Spleen (tissue), 11 donors: ENCODE measurements around the gene PPFIA2. TPM values are rescaled to one million over a fixed set of nuclear protein-coding genes. Genes with fewer than 3 reads are reported as not detected.

ENCODE experiments used
- DNase-seq: peaks from one replicate; pipeline ENCODE4 v3.0.0-alpha.2; 2020
- H3K27ac ChIP-seq, 8 donors: fragments of 200-600 bp; sonication (generic) in 7 of 8; 1 replicate in 4 of 8; 2 replicates in 4 of 8; pipeline versions ENCODE4 v1.5.0 to v1.8.0; 2016 to 2021; ENCODE audit warnings: inconsistent platforms in 4 of 8, mild to moderate bottlenecking in 4 of 8, moderate library complexity in 1 of 8
- H3K27me3 ChIP-seq, 7 donors: fragments of 200-600 bp; sonication (generic) in 6 of 7; replicated peaks in 1 of 7; 1 replicate in 4 of 7; 2 replicates in 3 of 7; pipeline versions ENCODE4 v1.5.0 to v1.8.0; 2016 to 2021; ENCODE audit warnings: inconsistent platforms in 3 of 7, mild to moderate bottlenecking in 1 of 7
- H3K36me3 ChIP-seq, 6 donors: fragments of 200-600 bp; sonication (generic) in 5 of 6; 1 replicate in 4 of 6; 2 replicates in 2 of 6; pipeline versions ENCODE4 v1.5.0 to v1.8.0; 2016 to 2021; ENCODE audit warnings: inconsistent platforms in 2 of 6
- H3K4me1 ChIP-seq, 6 donors: fragments of 200-600 bp; sonication (generic) in 5 of 6; 1 replicate in 3 of 6; 2 replicates in 3 of 6; pipeline versions ENCODE4 v1.5.0 to v1.8.0; 2016 to 2021; ENCODE audit warnings: inconsistent platforms in 3 of 6
- H3K4me3 ChIP-seq, 8 donors: fragments of 200-600 bp; sonication (generic) in 7 of 8; 1 replicate in 4 of 8; 2 replicates in 4 of 8; pipeline versions ENCODE4 v1.5.0 to v1.8.0; 2016 to 2021; ENCODE audit warnings: inconsistent platforms in 4 of 8, mild to moderate bottlenecking in 4 of 8, moderate library complexity in 2 of 8
- H3K9me3 ChIP-seq, 8 donors: fragments of 200-600 bp; sonication (generic) in 7 of 8; 1 replicate in 4 of 8; 2 replicates in 4 of 8; pipeline versions ENCODE4 v1.5.0 to v1.8.0; 2016 to 2021; ENCODE audit warnings: inconsistent platforms in 4 of 8
- CTCF ChIP-seq, 11 experiments: fragments of 200-600 bp in 7 of 11; fragments of 450-650 bp in 4 of 11; sonication (generic) in 4 of 11; IDR thresholded peaks in 8 of 11; conservative IDR thresholded peaks in 3 of 11; 1 replicate in 7 of 11; 2 replicates in 4 of 11; pipeline versions ENCODE4 v1.4.0 to v1.8.0; 2016 to 2021; ENCODE audit warnings: antibody characterized with exemption in 11 of 11, inconsistent platforms in 4 of 11, mild to moderate bottlenecking in 1 of 11
- POLR2A ChIP-seq, 3 donors: fragments of 450-650 bp; IDR thresholded peaks; one replicate each; pipeline ENCODE4 v1.5.1; 2017; ENCODE audit warnings: antibody characterized with exemption in 3 of 3, mild to moderate bottlenecking in 1 of 3
- POLR2AphosphoS5 ChIP-seq, 3 donors: sonication (generic); formaldehyde crosslinking; IDR thresholded peaks; one replicate each; pipeline ENCODE4 v1.5.1; 2017; ENCODE audit warnings: antibody characterized with exemption in 3 of 3
- WGBS, 5 donors: extraction: QIAGEN DNeasy Blood & Tissue Kit in 3 of 5; methylation state at CpG; one replicate each; pipeline versions ENCODE4 v1.1.5 to v1.1.7; 2013 to 2018; 5-methylcytosine and 5-hydroxymethylcytosine counted together
- intact Hi-C: fragments of 100-400 bp; cut with DNase I; formaldehyde crosslinking; loops from one replicate; pipeline ENCODE4 v1.15.0; 2023; ENCODE audit warnings: low total_unique reads
- polyA plus RNA-seq, 3 donors: library from polyadenylated mRNA; stranded (reverse); fragments of 200-250 nt; gene quantifications; one replicate each; pipeline ENCODE4 v1.2.1, GENCODE V29; 2013
- total RNA-seq, 7 donors: library from RNA; depleted of rRNA in 3 of 7; stranded (reverse); fragments of >200 nt in 3 of 7; fragmentation: NEBNext Ultra II Directional in 4 of 7; extraction: Animal tissue kit (Norgen Biotek cat#: 25700) in 4 of 7; gene quantifications; one replicate each; pipeline versions ENCODE4 v1.1.0 to v1.2.1, GENCODE V29; 2016 to 2021
- donor health status: healthy with polysubstance abuse.
- donor health status: DM: no; HTN: no; CAD: no; lungs with moderate emphysema.
- donor health status: DM: no; HTN: no; CAD: no.
- donor health status: Bipolar disorder and iron deficiency.
- donor health status: healthy.
- donor health status: DM: no; HTN: no; CAD: no.
- donor health status: DM: yes; HTN: yes; CAD: no.

PPFIA2 gene
- total and polyA plus RNA-seq, 10 donors: 0.04 to 1.1 (median 0.27) TPM; not detected in 2

GRCh38 chr12:81332054-81332453 lies 427.1 kb downstream of the PPFIA2 start:
- DNase-seq: no peak
- Histone ChIP-seq H3K9me3 (no peaks in the 10 kb centered on the region), H3K36me3 (no peaks in the 10 kb centered on the region), H3K27me3 (no peaks in the 10 kb centered on the region), H3K4me1 (no peaks in the 10 kb centered on the region), H3K27ac (no peak overlapping the region), H3K4me3 (no peak overlapping the region)
- TF ChIP-seq POLR2AphosphoS5 (IDR thresholded peaks at IDR 0.05) (no peak), POLR2A (IDR thresholded peaks at IDR 0.05) (no peak), CTCF (IDR thresholded peaks at IDR 0.05 in 8 of 11, conservative IDR thresholded peaks at IDR 0.05 in 3 of 11) (no peak)
- 36 to 49% (median 43%) methylated on average over 4 of the region's 4 CpGs for WGBS, 5 donors
- intact Hi-C loops: no loop called here

GRCh38 chr12:81330480-81330879 lies 428.7 kb downstream of the PPFIA2 start:
- no peak for DNase-seq
- H3K4me1 ChIP-seq: no peaks in the 10 kb centered on the region
- TF ChIP-seq POLR2AphosphoS5 (IDR thresholded peaks at IDR 0.05) (no peak), CTCF (IDR thresholded peaks at IDR 0.05 in 8 of 11, conservative IDR thresholded peaks at IDR 0.05 in 3 of 11) (no peak), POLR2A (IDR thresholded peaks at IDR 0.05) (no peak)
- no peak overlapping the region for H3K27ac ChIP-seq
- WGBS, 5 donors: 88 to 98% (median 93%) methylated on average over 1 of the region's 1 CpG
- intact Hi-C loops: no loop called here
- H3K27me3 ChIP-seq: no peaks in the 10 kb centered on the region
- H3K36me3 ChIP-seq: no peaks in the 10 kb centered on the region
- H3K4me3 ChIP-seq: no peak overlapping the region
- H3K9me3 ChIP-seq: no peaks in the 10 kb centered on the region

- TF ChIP-seq POLR2A (IDR thresholded peaks at IDR 0.05) (no peak), POLR2AphosphoS5 (IDR thresholded peaks at IDR 0.05) (no peak), CTCF (IDR thresholded peaks at IDR 0.05 in 8 of 11, conservative IDR thresholded peaks at IDR 0.05 in 3 of 11) (no peak)
- intact Hi-C loops: no loop called here
- no peaks in the 10 kb centered on the region for H3K36me3 ChIP-seq
Measured at GRCh38 chr12:81329085-81329484, 430.1 kb downstream of the PPFIA2 start.

GRCh38 chr12:81327425-81327824 lies 431.7 kb downstream of the PPFIA2 start:
- Histone ChIP-seq H3K4me1 (no peaks in the 10 kb centered on the region), H3K27ac (no peak overlapping the region), H3K9me3 (no peaks in the 10 kb centered on the region), H3K36me3 (no peaks in the 10 kb centered on the region), H3K4me3 (no peak overlapping the region), H3K27me3 (no peaks in the 10 kb centered on the region)
- intact Hi-C loops: no loop called here
- TF ChIP-seq POLR2A (IDR thresholded peaks at IDR 0.05) (no peak), CTCF (IDR thresholded peaks at IDR 0.05 in 8 of 11, conservative IDR thresholded peaks at IDR 0.05 in 3 of 11) (no peak), POLR2AphosphoS5 (IDR thresholded peaks at IDR 0.05) (no peak)
- DNase-seq: no peak

More at GRCh38 chr12:81329085-81329484, 430.1 kb downstream of the PPFIA2 start:
- H3K27me3 ChIP-seq: no peaks in the 10 kb centered on the region
- WGBS, 5 donors: 67 to 83% (median 68%) methylated on average over 2 of the region's 2 CpGs
- no peak for DNase-seq
- H3K27ac ChIP-seq: no peak overlapping the region
- no peaks in the 10 kb centered on the region for H3K9me3 ChIP-seq
- H3K4me3 ChIP-seq: no peak overlapping the region
- H3K4me1 ChIP-seq: no peaks in the 10 kb centered on the region
